ENCODE data around the gene ZNF33B. TPM values are rescaled to one million over a fixed set of nuclear protein-coding genes. Genes with fewer than 3 reads are reported as not detected.

ZNF33B gene
- total RNA-seq, 1 donor, result 9.4 TPM

GRCh38 chr10:42618424-42618823, 19.9 kb downstream of the ZNF33B start:
- Histone ChIP-seq H3K27ac (ENCODE audit: low read depth, low read length) (no peak overlapping the region), H3K79me2 (ENCODE audit: insufficient read depth, low read length) (no peaks in the 10 kb centered on the region), H3K36me3 (ENCODE audit: insufficient read depth, low read length) (no peaks in the 10 kb centered on the region), H4K20me1 (ENCODE audit: insufficient read depth, low read length) (no peaks in the 10 kb centered on the region), H3K9me3 (ENCODE audit: low read depth, low read length) (no peaks in the 10 kb centered on the region), H3K27me3 (ENCODE audit: insufficient read depth, low read length) (no peaks in the 10 kb centered on the region), H3K4me1 (ENCODE audit: insufficient read depth, low read length) (no peaks in the 10 kb centered on the region), H3K4me2 (ENCODE audit: insufficient read depth, low read length) (no peak overlapping the region), H3K4me3 (ENCODE audit: insufficient read depth, low read length) (no peak overlapping the region), H2AFZ (ENCODE audit: low read length) (no peak overlapping the region)
- no peak for TF ChIP-seq CTCF (IDR thresholded peaks at IDR 0.05; ENCODE audit: extremely low read depth, low read depth, low read length)
- no peak for DNase-seq (ENCODE audit: insufficient read length, low spot score, missing footprints)

GRCh38 chr10:42615419-42615818, 23.0 kb downstream of the ZNF33B start:
- Histone ChIP-seq H3K27me3 (ENCODE audit: insufficient read depth, low read length) (no peaks in the 10 kb centered on the region), H4K20me1 (ENCODE audit: insufficient read depth, low read length) (no peaks in the 10 kb centered on the region), H3K4me3 (ENCODE audit: insufficient read depth, low read length) (no peak overlapping the region), H3K27ac (ENCODE audit: low read depth, low read length) (no peak overlapping the region), H3K4me1 (ENCODE audit: insufficient read depth, low read length) (no peaks in the 10 kb centered on the region), H3K79me2 (ENCODE audit: insufficient read depth, low read length) (no peaks in the 10 kb centered on the region), H3K36me3 (ENCODE audit: insufficient read depth, low read length) (no peaks in the 10 kb centered on the region), H3K4me2 (ENCODE audit: insufficient read depth, low read length) (no peak overlapping the region), H3K9me3 (ENCODE audit: low read depth, low read length) (no peaks in the 10 kb centered on the region), H2AFZ (ENCODE audit: low read length) (no peak overlapping the region)
- TF ChIP-seq CTCF (IDR thresholded peaks at IDR 0.05; ENCODE audit: extremely low read depth, low read depth, low read length), result no peak
- DNase-seq (ENCODE audit: insufficient read length, low spot score, missing footprints), result no peak

GRCh38 chr10:42609872-42610271, 28.5 kb downstream of the ZNF33B start:
- no peaks in the 10 kb centered on the region for H3K4me1 ChIP-seq (ENCODE audit: insufficient read depth, low read length)
- no peaks in the 10 kb centered on the region for H3K9me3 ChIP-seq (ENCODE audit: low read depth, low read length)
- H2AFZ ChIP-seq (ENCODE audit: low read length), result no peak overlapping the region
- no peak overlapping the region for H3K4me2 ChIP-seq (ENCODE audit: insufficient read depth, low read length)
- H3K4me3 ChIP-seq (ENCODE audit: insufficient read depth, low read length), result no peak overlapping the region
- no peaks in the 10 kb centered on the region for H3K79me2 ChIP-seq (ENCODE audit: insufficient read depth, low read length)
- H4K20me1 ChIP-seq (ENCODE audit: insufficient read depth, low read length), result no peaks in the 10 kb centered on the region
- no peak for DNase-seq (ENCODE audit: insufficient read length, low spot score, missing footprints)
- TF ChIP-seq CTCF (IDR thresholded peaks at IDR 0.05; ENCODE audit: extremely low read depth, low read depth, low read length), result no peak
- no peaks in the 10 kb centered on the region for H3K27me3 ChIP-seq (ENCODE audit: insufficient read depth, low read length)
- no peak overlapping the region for H3K27ac ChIP-seq (ENCODE audit: low read depth, low read length)
- H3K36me3 ChIP-seq (ENCODE audit: insufficient read depth, low read length), result no peaks in the 10 kb centered on the region

GRCh38 chr10:42598249-42598873, 40.0 kb downstream of the ZNF33B start:
- Histone ChIP-seq H3K79me2 (ENCODE audit: insufficient read depth, low read length) (no peaks in the 10 kb centered on the region), H3K36me3 (ENCODE audit: insufficient read depth, low read length) (no peaks in the 10 kb centered on the region), H3K4me3 (ENCODE audit: insufficient read depth, low read length) (no peak overlapping the region), H3K27me3 (ENCODE audit: insufficient read depth, low read length) (no peaks in the 10 kb centered on the region), H3K9me3 (ENCODE audit: low read depth, low read length) (no peaks in the 10 kb centered on the region), H3K4me1 (ENCODE audit: insufficient read depth, low read length) (no peaks in the 10 kb centered on the region), H4K20me1 (ENCODE audit: insufficient read depth, low read length) (no peaks in the 10 kb centered on the region), H2AFZ (ENCODE audit: low read length) (no peak overlapping the region), H3K27ac (ENCODE audit: low read depth, low read length) (no peak overlapping the region), H3K4me2 (ENCODE audit: insufficient read depth, low read length) (no peak overlapping the region)
- TF ChIP-seq CTCF (IDR thresholded peaks at IDR 0.05; ENCODE audit: extremely low read depth, low read depth, low read length), result no peak
- DNase-seq (ENCODE audit: insufficient read length, low spot score, missing footprints), result no peak

All from osteoblast (primary cell).